Myocyte (in vitro differentiated cells): ENCODE measurements around the gene PRR15L. TPM values are rescaled to one million over a fixed set of nuclear protein-coding genes. Genes with fewer than 3 reads are reported as not detected.
"Not testable (repeated sequence)": the region's sequence is repeated elsewhere in the genome, so short reads cannot be mapped to it uniquely, and the experiment has no call there.

Source experiments
- DNase-seq: peaks from one replicate; pipeline ENCODE4 v3.0.0-alpha.2; 2012; ENCODE audit warnings: low read depth
- polyA plus RNA-seq: library from polyadenylated mRNA; unstranded; fragments of >200 nt; gene quantifications from one replicate; pipeline ENCODE4 v1.2.1, GENCODE V29; 2012; ENCODE audit warnings: missing spikeins
- total RNA-seq: library from RNA; depleted of rRNA; stranded (reverse); fragments of >200 nt; gene quantifications from 2 replicates; pipeline ENCODE4 v1.2.3, GENCODE V29; 2014

Gene PRR15L
- not detected in 2 replicates for total RNA-seq
- polyA plus RNA-seq = 0.05 TPM

DNA sequence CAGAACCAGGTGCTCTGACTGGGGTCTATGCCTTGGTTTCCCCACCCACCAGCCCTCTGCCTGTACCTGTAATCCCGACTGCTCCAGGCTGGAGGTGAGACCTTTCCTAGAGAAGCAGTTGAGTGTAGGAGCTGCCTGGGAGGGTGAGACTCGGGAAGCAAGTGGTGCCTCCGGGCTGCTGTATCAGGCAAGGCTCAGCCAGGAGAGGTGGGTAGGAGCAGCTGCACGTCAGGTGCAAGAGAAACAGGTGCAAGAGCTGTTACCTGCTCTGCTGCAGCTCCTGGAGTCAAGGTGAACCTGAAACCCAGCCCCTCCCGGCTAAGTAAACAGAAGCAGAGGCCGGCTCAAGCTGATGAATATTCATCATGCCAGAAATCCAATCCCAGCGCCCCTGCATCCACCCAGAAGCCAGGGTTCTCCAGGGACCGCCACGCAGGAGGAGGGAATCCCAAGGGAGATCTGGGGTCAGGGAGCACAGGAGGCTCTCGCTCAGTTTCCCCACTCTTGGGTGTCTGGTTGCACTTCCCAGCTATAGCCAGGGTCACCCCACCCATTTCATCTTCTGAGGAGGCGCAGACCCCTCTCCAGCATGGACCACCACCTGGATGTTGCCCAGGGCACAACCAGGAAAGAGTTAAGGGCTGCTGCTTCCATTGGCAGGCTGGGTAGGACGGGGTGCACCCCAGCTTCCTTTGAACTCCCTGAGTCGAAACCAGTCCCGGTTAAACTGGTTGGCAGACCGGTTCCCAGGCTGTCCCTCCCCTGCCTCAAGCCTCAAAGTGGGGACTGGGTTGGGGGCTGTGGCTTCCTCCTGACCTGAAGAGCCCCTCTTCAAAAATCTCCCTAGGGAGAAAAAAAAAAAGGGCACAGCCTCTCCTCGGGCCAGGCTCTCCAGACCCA lies at the start of gene PRR15L:
PRR15L (minus strand) TSS at position 293 of the 900 bp plus-strand sequence. CDS start 4,649 bp downstream, outside the sequence.
- DNase-seq = no peak

DNA sequence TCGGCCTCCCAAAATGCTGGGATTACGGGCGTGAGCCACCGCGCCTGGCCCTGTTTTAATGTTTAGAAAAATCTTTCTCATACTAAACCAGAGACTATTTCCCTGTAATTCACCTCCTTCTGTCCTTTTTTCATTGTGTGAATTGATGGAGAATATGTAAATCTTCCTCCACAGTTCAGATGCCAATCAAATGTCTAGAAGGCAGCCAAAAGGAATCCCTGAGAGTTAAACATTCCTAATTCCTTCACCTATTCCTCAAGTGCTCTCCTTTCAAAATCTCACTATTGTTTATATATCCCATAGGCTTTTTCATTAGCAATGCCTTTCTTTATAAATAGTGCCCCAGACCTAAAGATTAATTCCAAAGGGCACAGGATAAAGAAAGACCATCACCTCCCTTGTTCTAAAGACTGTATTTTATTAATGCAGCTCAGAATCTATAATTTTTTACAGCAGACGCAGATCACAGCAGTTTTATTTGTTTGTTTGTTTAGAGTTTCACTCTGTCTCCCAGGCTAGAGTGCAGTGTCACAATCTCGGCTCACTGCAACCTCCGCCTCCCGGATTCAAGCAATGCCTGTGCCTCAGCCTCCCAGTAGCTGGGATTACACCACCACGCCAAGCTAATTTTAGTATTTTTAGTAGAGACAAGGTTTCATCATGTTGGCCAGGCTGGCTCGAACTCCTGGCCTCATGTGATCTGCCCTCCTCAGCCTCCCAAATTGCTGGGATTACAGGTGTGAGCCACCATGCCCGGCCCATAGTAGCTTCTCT lies 49.4 kb upstream of the PRR15L start:
- no peak for DNase-seq

- peak; percentile 31 for DNase-seq
These were observed 47.3 kb upstream of the PRR15L start for GRCh38 chr17:48004983-48005382.

DNA sequence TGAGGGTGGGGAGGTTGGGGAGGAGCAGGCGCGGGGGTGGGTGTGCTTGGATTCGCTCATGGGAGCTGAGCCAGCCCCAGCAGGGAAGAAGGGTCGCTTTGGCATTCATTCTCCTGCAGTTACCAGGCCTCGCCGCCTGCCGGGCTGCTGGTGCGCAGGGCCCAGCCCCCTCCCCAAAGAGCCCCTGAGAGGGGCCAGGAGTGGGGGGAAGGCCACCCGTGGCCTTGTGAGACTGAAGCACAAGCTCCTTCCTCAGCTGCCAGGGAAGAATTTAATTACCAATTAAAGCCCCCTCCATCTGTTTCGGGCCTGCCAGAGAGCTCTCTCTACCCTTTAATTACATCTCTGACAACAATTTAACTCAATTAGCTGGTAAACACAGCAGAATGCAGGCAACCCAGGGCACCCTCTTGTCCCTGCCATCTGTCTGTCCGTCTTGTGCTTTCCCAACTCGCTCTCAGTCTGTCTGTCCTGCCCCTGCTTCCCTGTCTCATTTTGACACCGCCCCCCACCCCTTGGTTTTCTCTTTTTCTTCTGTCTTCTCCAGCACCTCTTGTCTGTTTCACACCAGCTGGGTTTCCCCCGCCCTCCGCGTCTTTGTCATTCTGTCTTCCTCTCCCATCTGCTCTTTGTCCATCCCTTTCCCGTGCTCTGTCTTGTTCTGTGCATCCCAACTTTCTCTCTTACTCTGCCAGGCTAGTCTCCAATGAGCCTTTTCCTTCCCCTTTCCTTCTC lies 45.9 kb upstream of the PRR15L start:
- no peak for DNase-seq

GRCh38 chr17:48002916-48003416 lies 45.3 kb upstream of the PRR15L start:
- no peak for DNase-seq

DNA sequence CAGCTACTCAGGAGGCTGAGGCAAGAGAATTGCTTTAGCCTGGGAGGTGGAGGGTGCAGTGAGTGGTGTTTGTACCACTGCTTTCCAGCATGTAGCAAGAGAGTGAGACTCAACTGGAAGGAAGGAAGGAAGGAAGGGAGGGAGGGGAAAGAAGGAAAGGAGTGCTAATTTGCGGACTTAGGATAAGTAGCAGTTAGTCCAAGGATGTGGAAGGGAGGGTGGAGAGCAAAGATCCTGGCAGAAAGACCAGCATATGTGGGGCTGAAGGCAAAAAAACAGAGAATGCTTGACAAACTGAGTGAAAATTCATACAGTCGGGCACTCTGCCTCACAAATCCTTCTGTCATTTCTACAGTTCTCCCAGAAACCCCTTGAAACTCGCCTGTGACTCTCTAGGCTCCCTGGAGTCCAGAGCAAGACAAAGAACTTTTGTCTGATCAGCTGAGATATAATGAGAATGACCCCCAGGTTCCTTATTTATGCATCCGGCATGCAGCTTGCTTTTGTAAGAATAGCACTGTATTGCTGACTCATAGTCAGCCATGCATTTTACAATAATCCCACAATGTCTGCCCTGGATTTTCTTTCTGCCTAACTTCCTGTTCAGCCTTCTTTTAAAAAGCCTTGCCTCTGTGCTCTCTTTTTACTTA lies 44.7 kb upstream of the PRR15L start:
- peak; percentile 81 for DNase-seq

DNA sequence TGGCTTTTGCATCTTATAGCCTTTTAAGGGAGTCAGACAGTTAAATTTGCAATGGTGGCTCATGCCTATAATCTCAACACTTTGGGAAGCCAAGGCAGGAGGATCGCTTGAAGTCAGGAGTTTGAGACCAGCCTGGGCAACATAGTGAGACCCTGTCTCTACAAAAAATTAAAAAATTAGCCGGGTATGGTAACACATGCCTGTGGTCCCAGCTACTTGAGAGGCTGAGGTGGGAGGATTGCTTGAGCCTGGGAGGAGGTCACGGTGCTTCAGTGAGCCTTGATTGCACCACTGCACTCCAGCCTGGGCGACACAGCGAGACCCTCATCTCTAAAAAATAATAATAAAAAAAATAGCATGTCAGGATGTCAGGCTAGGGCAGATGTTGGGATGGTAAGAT lies 44.0 kb upstream of the PRR15L start:
- DNase-seq = not testable (repeated sequence)

DNA sequence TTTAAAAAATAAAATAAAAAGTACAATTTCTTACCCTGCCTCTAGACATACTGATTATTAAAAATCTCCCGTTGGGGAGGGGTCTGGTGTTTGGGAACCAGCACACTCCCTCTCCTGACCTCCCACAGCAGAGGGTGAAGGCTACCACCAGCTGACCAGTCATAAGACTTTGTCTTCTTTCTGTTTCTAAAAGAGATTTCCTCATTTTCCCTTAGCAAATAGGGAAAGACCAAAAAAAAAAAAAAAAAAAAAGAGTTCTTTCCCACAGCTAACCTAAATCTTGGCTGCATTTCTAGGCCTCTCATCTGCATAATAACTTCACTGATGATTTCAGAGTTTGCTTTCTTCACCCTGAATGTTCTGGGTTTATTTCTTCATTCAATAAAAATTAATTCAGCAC lies 43.5 kb upstream of the PRR15L start:
- DNase-seq = no peak

DNA sequence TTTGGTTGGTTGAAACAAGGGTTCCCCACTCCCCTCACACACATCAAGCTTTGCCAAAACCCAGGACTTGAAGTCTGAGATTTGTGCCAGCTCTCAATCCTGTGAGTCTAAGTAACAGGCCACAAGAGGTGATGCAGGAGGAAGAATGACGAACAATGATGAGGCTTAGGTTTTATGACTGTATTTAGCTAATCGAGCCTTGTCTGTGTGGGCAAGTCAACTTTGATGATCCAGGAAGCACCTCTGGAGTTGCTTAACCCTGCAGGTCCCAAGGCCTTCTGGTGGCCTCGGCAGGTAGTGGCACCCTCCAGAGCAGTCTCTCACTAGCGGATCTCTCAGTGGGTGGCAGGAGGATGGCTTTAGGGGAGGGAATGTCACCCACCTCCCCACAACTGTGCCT lies 41.9 kb upstream of the PRR15L start:
- no peak for DNase-seq

GRCh38 chr17:47998044-47998443 lies 40.4 kb upstream of the PRR15L start:
- DNase-seq = no peak

- no peak for DNase-seq
These were observed 39.9 kb upstream of the PRR15L start for GRCh38 chr17:47997586-47997985.

- DNase-seq = no peak
These were observed 38.5 kb upstream of the PRR15L start for GRCh38 chr17:47996201-47996600.

GRCh38 chr17:47995241-47995935 lies 37.7 kb upstream of the PRR15L start:
- DNase-seq = no peak

DNA sequence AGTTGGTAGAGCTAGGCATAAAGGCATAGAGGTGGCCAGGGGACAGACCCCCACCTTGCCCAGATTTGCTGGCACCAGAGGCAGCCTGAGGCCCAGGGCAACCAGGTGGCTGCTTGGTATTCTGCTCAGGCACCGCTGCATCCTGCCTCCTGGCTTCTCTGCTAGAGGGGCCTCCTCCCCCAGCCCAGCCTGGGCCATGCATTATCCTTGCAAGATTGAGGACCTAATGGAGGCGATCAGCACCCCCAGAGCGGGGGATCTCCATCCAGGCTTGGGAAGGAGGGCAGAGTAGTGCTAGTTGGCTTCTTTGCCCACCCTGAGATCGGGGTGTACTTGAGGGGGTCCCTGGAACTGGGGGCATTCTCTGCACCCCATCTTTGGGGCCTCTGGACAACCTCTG lies 37.0 kb upstream of the PRR15L start:
- no peak for DNase-seq

GRCh38 chr17:47993964-47994363 lies 36.3 kb upstream of the PRR15L start:
- DNase-seq = no peak

GRCh38 chr17:47993031-47993564 lies 35.4 kb upstream of the PRR15L start:
- no peak for DNase-seq

DNA sequence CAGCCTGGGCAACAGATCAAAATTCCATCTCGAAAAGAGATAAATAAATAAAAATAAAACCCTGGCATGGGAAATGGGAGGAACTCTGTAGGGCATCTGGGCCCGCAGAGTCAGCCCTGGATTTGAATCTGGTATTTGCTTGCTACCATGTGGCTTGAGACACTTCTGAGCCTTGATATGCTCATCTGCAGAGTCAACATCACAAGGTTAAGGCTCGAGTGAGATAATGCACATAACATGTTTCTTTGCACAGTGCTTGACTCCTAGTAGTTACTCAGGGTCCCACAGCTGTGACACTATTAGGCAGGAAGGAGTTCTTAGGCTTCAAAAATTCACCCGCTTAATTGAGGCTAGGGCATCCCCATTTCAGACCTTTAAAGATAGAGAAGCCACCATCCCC lies 34.5 kb upstream of the PRR15L start:
- no peak for DNase-seq

DNA sequence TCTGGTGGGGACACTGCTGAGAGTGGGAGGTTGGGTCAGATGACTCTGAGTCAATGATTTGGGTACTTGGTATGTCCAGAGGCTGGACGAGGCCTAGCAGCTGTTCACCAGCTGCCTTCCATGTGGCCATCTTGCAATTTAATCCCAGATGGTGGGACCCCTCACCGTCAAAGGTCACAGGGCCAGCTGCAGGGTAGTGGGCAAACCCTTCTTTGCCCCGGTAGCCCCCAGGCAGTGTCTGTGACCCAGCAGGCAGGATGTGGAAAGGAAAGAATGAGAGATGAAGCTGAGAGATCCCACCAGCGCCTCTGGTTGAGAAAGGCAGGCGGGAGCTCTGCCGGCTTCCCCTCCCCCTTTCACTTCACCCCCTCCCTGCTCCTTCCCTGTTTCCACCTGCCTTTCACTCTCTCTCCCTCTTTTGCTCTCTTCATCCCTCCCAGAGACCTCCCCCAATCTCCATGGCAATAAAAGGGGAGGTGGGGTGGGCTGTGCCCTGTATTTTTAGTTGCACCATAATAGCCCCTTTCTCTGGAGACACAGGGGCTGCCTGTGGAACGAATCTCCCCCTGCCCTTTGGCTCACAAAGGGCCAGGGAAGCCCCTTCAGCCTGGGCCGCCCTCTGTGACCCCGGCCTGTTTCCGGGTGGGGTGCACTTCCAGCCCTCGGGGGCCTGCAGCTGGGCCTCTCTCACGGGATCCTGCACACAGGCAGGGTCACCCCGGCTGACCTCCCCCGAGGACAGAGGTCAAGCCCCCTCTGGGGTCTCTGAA lies 33.5 kb upstream of the PRR15L start:
- peak; percentile 96 for DNase-seq

DNA sequence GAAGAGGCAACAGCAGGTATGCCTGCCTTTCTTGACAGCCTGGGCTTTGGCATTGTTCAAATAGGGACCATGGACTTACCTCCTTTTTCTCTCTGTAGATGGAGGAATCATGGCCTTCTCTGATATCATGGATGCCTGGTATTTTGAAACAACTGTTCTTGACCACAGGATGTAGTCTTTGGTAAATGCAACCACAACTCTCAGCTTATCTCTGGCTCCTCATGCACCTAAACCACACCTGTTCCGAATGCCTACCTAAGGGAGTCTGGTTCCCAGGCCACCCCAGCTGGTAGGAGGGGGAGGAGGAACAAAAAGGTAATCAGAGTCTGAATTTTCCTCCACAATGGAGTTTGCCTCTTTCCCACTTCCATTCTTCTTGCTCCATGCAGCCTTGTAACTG lies 32.0 kb upstream of the PRR15L start:
- peak; percentile 87 for DNase-seq
